ENCODE results near the gene CNNM2. TPM values are rescaled to one million over a fixed set of nuclear protein-coding genes. Genes with fewer than 3 reads are reported as not detected.

CNNM2 gene
- total RNA-seq, 1 experiment from 2014 or later: 23.1 TPM

GRCh38 chr10:102935939-102936605 lies 18.0 kb downstream of the CNNM2 start (continued):
- TF ChIP-seq CEBPB (IDR thresholded peaks at IDR 0.05; ENCODE audit: low read depth): no peak
- TF ChIP-seq, protein P1, sequence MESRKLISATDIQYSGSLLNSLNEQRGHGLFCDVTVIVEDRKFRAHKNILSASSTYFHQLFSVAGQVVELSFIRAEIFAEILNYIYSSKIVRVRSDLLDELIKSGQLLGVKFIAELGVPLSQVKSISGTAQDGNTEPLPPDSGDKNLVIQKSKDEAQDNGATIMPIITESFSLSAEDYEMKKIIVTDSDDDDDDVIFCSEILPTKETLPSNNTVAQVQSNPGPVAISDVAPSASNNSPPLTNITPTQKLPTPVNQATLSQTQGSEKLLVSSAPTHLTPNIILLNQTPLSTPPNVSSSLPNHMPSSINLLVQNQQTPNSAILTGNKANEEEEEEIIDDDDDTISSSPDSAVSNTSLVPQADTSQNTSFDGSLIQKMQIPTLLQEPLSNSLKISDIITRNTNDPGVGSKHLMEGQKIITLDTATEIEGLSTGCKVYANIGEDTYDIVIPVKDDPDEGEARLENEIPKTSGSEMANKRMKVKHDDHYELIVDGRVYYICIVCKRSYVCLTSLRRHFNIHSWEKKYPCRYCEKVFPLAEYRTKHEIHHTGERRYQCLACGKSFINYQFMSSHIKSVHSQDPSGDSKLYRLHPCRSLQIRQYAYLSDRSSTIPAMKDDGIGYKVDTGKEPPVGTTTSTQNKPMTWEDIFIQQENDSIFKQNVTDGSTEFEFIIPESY (IDR thresholded peaks at IDR 0.05; ENCODE audit: extremely low read depth, insufficient replicate concordance, low read length): no peak
- no peak for TF ChIP-seq POLR2AphosphoS5 (IDR thresholded peaks at IDR 0.05; ENCODE audit: low read depth, low read length)
- no peak for TF ChIP-seq YY1 (IDR thresholded peaks at IDR 0.05; ENCODE audit: extremely low read depth, insufficient replicate concordance, low read depth, low read length)
- TF ChIP-seq ELF1 (IDR thresholded peaks at IDR 0.05; ENCODE audit: borderline replicate concordance, low read depth): no peak

DNA sequence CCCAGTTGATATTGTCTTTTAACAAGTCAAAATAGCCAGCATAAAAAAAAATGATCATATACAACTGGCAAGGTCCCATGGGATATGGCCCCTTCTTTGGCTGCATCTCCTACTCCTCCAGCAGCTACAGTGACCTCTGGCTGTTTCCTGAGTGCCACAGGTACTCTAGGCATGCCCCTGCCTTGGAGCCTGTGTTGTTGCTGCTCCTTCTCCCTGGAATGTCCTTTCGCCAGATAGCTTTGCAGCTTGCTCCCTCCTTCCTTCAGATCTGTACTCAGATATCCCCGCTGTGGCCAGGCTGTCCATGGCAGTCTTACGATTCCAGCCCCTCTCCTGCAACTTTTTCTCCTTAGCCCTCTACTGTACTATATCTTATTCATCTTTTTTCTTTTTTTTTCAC lies 23.3 kb downstream of the CNNM2 start:
- no peaks in the 10 kb centered on the region for H3K27me3 ChIP-seq (ENCODE audit: insufficient read depth, low read length)
- intact Hi-C loops (cut with micrococcal nuclease): no loop called here
- DNase-seq (ENCODE audit: low read depth, low spot score) (no peak), ATAC-seq (no peak)
- peaks cover 0 to 5% of the 10 kb centered on the region in 2 experiments; a peak in 1 of 4 replicates for H3K4me1 ChIP-seq (ENCODE audit: control insufficient read depth in 1 of 2, insufficient read depth in 2 of 2, low read length in 2 of 2)
- ChIA-PET POLR2A (no interaction called here), CTCF (no interaction called here), RAD21 (ENCODE audit: low non-redundant PET in 1 of 2, low total read pairs in 2 of 2, uncharacterized antibody in 2 of 2, unreplicated experiment in 2 of 2) (no interaction called here)
- H4K20me1 ChIP-seq (ENCODE audit: insufficient read depth): no peaks in the 10 kb centered on the region
- H3K27ac ChIP-seq (ENCODE audit: low read depth, low read length): no peak overlapping the region
- TF ChIP-seq YY1 (IDR thresholded peaks at IDR 0.05; ENCODE audit: extremely low read depth, insufficient replicate concordance, low read depth, low read length) (no peak), CBX3 (IDR thresholded peaks at IDR 0.05; ENCODE audit: low read depth) (no peak), EZH2phosphoT487 (IDR thresholded peaks at IDR 0.05; ENCODE audit: borderline replicate concordance) (no peak), ZFX (IDR thresholded peaks at IDR 0.05) (no peak), SRF (IDR thresholded peaks at IDR 0.05; ENCODE audit: low read depth) (no peak), RAD21 (IDR thresholded peaks at IDR 0.05; ENCODE audit: low read depth) (no peak)
- no peak overlapping the region for H3K9ac ChIP-seq (ENCODE audit: low read length)
- no peaks in the 10 kb centered on the region for H3K9me3 ChIP-seq (ENCODE audit: control insufficient read depth in 1 of 2, insufficient read depth in 1 of 2, low read depth in 1 of 2, low read length in 2 of 2)
- H2AFZ ChIP-seq (ENCODE audit: low read depth, low read length, poor library complexity, severe bottlenecking): no peak overlapping the region
- H3K4me2 ChIP-seq (ENCODE audit: low read length): no peak overlapping the region
- no peaks in the 10 kb centered on the region for H3K79me2 ChIP-seq (ENCODE audit: insufficient read depth, low read length)
- no TSS peak for BruUV-seq (replicated peaks)
- no peak overlapping the region for H3K4me3 ChIP-seq (replicated peaks in 1 of 2; ENCODE audit: low read depth in 1 of 2, low read length in 2 of 2)
- H3K9me2 ChIP-seq (ENCODE audit: insufficient read depth): no peaks in the 10 kb centered on the region
- no peaks in the 10 kb centered on the region for H3K36me3 ChIP-seq (ENCODE audit: control insufficient read depth in 1 of 2, insufficient read depth in 2 of 2, low read length in 2 of 2)
